HEK293 (cell line): Measurements from ENCODE around the gene SULT1C4.

Experiments
- CTCF ChIP-seq: fragments of 450-650 bp; formaldehyde crosslinking; IDR thresholded peaks from 2 replicates; pipeline ENCODE4 v1.5.1; 2016; ENCODE audit warnings: missing biosample characterization, missing genetic modification characterization
- TRIM28 ChIP-seq: IDR thresholded peaks from 2 replicates; pipeline ENCODE4 v1.6.1; 2011; ENCODE audit warnings: low read length, control low read depth, borderline replicate concordance
- ZNF114 ChIP-seq: fragments of 450-650 bp; formaldehyde crosslinking; IDR thresholded peaks from 2 replicates; pipeline ENCODE4 v1.5.0; 2017; ENCODE audit warnings: missing biosample characterization, missing genetic modification characterization

- TF ChIP-seq ZNF114 (tag by site-specific recombination) (no peak), CTCF (no peak), TRIM28 (no peak)
These were observed 45.9 kb downstream of the SULT1C4 start for GRCh38 chr2:108423502-108424251.
